Parathyroid adenoma (tissue), 2 donors: ENCODE results near the gene INAVA.

Experiments
- H2AFZ ChIP-seq: fragments of 300-600 bp; sonication (generic); one replicate; pipeline ENCODE4 v1.7.0; 2017; ENCODE audit warnings: antibody characterized with exemption, mild to moderate bottlenecking
- H3K27ac ChIP-seq: fragments of 300-600 bp; sonication (generic); one replicate; pipeline ENCODE4 v1.7.0; 2017
- H3K27me3 ChIP-seq: fragments of 300-600 bp; sonication (generic); one replicate; pipeline ENCODE4 v1.7.0; 2017; ENCODE audit warnings: low read length; ENCODE audit not compliant: control insufficient read depth, insufficient read depth
- H3K36me3 ChIP-seq: fragments of 300-600 bp; sonication (generic); one replicate; pipeline ENCODE4 v1.7.0; 2017; ENCODE audit warnings: low read length; ENCODE audit not compliant: control insufficient read depth, insufficient read depth
- H3K4me1 ChIP-seq: fragments of 300-600 bp; sonication (generic); one replicate; pipeline ENCODE4 v1.7.0; 2017; ENCODE audit warnings: control low read depth
- H3K4me2 ChIP-seq: fragments of 300-600 bp; sonication (generic); one replicate; pipeline ENCODE4 v1.7.0; 2017; ENCODE audit warnings: low read length
- H3K4me3 ChIP-seq: fragments of 300-600 bp; sonication (generic); one replicate; pipeline ENCODE4 v1.7.0; 2017; ENCODE audit warnings: low read depth, low read length
- H3K79me2 ChIP-seq: fragments of 300-600 bp; sonication (generic); one replicate; pipeline ENCODE4 v1.7.0; 2017; ENCODE audit warnings: control low read depth
- H3K9ac ChIP-seq: fragments of 300-600 bp; sonication (generic); one replicate; pipeline ENCODE4 v1.7.0; 2017; ENCODE audit warnings: mild to moderate bottlenecking
- H3K9me3 ChIP-seq: fragments of 300-600 bp; sonication (generic); one replicate; pipeline ENCODE4 v1.7.0; 2017; ENCODE audit warnings: low read length; ENCODE audit not compliant: control insufficient read depth
- CTCF ChIP-seq: fragments of 300-600 bp; sonication (generic); IDR thresholded peaks from one replicate; pipeline ENCODE4 v1.7.0; 2017; ENCODE audit warnings: antibody characterized with exemption, mild to moderate bottlenecking
- donor health status: primary hyperparathyroidism.

The INAVA gene

GRCh38 chr1:200850554-200850953, 44.1 kb upstream of the INAVA start:
- no peak overlapping the region for H3K9ac ChIP-seq
- TF ChIP-seq CTCF = no peak
- no peaks in the 10 kb centered on the region for H3K9me3 ChIP-seq
- H3K4me2 ChIP-seq = no peak overlapping the region
- no peaks in the 10 kb centered on the region for H3K36me3 ChIP-seq
- no peaks in the 10 kb centered on the region for H3K4me1 ChIP-seq
- H3K4me3 ChIP-seq = no peak overlapping the region
- no peak overlapping the region for H2AFZ ChIP-seq
- H3K79me2 ChIP-seq = no peaks in the 10 kb centered on the region
- no peaks in the 10 kb centered on the region for H3K27me3 ChIP-seq
- H3K27ac ChIP-seq = no peak overlapping the region

- Histone ChIP-seq H2AFZ (no peak overlapping the region), H3K9ac (no peak overlapping the region), H3K27me3 (no peaks in the 10 kb centered on the region), H3K9me3 (no peaks in the 10 kb centered on the region), H3K27ac (no peak overlapping the region), H3K4me1 (no peaks in the 10 kb centered on the region), H3K79me2 (no peaks in the 10 kb centered on the region), H3K36me3 (no peaks in the 10 kb centered on the region), H3K4me3 (no peak overlapping the region), H3K4me2 (no peak overlapping the region)
- TF ChIP-seq CTCF = no peak
Measured at GRCh38 chr1:200856716-200857357, 37.9 kb upstream of the INAVA start.

GRCh38 chr1:200857804-200858203, 36.9 kb upstream of the INAVA start:
- Histone ChIP-seq H3K27ac (no peak overlapping the region), H3K9ac (no peak overlapping the region), H3K4me2 (no peak overlapping the region), H3K79me2 (no peaks in the 10 kb centered on the region), H3K4me1 (no peaks in the 10 kb centered on the region), H3K27me3 (no peaks in the 10 kb centered on the region), H3K9me3 (no peaks in the 10 kb centered on the region), H3K36me3 (no peaks in the 10 kb centered on the region), H3K4me3 (no peak overlapping the region), H2AFZ (no peak overlapping the region)
- TF ChIP-seq CTCF = no peak

- Histone ChIP-seq H3K4me3 (no peak overlapping the region), H2AFZ (no peak overlapping the region), H3K9ac (no peak overlapping the region), H3K27me3 (no peaks in the 10 kb centered on the region), H3K4me1 (peaks cover under 1% of the 10 kb centered on the region), H3K9me3 (no peaks in the 10 kb centered on the region), H3K4me2 (no peak overlapping the region), H3K36me3 (no peaks in the 10 kb centered on the region), H3K79me2 (no peaks in the 10 kb centered on the region), H3K27ac (no peak overlapping the region)
- TF ChIP-seq CTCF = no peak
Measured at GRCh38 chr1:200861937-200862647, 32.6 kb upstream of the INAVA start.
